GM12873 (cell line): ENCODE results near the gene CDK8.

Experiments
- CTCF ChIP-seq: IDR thresholded peaks from 2 replicates; pipeline ENCODE4 v1.5.1; 2012; ENCODE audit warnings: low read depth, mild to moderate bottlenecking, moderate library complexity, low read length, control low read depth; ENCODE audit not compliant: insufficient read depth; ENCODE audit errors: missing control alignments

Gene CDK8

GRCh38 chr13:26266311-26266710 is 12.4 kb downstream of the CDK8 start:
- TF ChIP-seq CTCF: no peak

GRCh38 chr13:26270707-26271106 is 16.8 kb downstream of the CDK8 start:
- no peak for TF ChIP-seq CTCF

- TF ChIP-seq CTCF: no peak
Measured at GRCh38 chr13:26272621-26273020, 18.7 kb downstream of the CDK8 start.

- TF ChIP-seq CTCF: no peak
Measured at GRCh38 chr13:26280295-26280694, 26.4 kb downstream of the CDK8 start.

- TF ChIP-seq CTCF: no peak
Measured at GRCh38 chr13:26280822-26281221, 26.9 kb downstream of the CDK8 start.

GRCh38 chr13:26295812-26296211 is 41.9 kb downstream of the CDK8 start:
- no peak for TF ChIP-seq CTCF

GRCh38 chr13:26299168-26299750 is 45.3 kb downstream of the CDK8 start:
- TF ChIP-seq CTCF: no peak
